Measurements from ENCODE around the gene CD1C. TPM values are rescaled to one million over a fixed set of nuclear protein-coding genes. Genes with fewer than 3 reads are reported as not detected.

Gene CD1C
- total and polyA plus RNA-seq, 4 donors: 0.24 to 0.89 (median 0.29) TPM

DNA sequence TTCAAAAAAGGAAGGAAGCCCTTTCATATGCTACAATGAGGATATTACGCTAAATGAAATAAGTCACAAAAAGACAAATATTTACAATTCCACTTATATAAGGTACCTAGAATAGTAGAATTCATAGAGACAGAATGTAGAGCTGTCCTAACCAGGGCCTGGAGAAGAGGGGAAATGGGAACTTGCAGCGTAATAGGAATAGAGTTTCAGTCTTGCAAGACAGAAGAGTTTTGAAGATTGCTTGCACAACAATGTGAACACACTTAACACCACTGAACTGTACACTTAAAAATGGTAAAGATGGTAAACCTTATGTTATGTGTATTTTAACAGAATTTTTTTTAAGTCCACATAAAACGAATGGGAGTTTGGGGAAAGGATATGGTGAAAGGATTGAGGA is 38.7 kb downstream of the CD1C start (continued):
- TF ChIP-seq, protein P1, sequence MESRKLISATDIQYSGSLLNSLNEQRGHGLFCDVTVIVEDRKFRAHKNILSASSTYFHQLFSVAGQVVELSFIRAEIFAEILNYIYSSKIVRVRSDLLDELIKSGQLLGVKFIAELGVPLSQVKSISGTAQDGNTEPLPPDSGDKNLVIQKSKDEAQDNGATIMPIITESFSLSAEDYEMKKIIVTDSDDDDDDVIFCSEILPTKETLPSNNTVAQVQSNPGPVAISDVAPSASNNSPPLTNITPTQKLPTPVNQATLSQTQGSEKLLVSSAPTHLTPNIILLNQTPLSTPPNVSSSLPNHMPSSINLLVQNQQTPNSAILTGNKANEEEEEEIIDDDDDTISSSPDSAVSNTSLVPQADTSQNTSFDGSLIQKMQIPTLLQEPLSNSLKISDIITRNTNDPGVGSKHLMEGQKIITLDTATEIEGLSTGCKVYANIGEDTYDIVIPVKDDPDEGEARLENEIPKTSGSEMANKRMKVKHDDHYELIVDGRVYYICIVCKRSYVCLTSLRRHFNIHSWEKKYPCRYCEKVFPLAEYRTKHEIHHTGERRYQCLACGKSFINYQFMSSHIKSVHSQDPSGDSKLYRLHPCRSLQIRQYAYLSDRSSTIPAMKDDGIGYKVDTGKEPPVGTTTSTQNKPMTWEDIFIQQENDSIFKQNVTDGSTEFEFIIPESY (IDR thresholded peaks at IDR 0.05): no peak
- TF ChIP-seq FOXA2 (IDR thresholded peaks at IDR 0.05) (no peak), SP1 (IDR thresholded peaks at IDR 0.05) (no peak), EGR1 (IDR thresholded peaks at IDR 0.05; ENCODE audit: low read depth in 2 of 2) (no peak), TAF1 (conservative IDR thresholded peaks at IDR 0.05) (no peak), NR2F2 (IDR thresholded peaks at IDR 0.05) (no peak), HNF4G (IDR thresholded peaks at IDR 0.05) (no peak)

DNA sequence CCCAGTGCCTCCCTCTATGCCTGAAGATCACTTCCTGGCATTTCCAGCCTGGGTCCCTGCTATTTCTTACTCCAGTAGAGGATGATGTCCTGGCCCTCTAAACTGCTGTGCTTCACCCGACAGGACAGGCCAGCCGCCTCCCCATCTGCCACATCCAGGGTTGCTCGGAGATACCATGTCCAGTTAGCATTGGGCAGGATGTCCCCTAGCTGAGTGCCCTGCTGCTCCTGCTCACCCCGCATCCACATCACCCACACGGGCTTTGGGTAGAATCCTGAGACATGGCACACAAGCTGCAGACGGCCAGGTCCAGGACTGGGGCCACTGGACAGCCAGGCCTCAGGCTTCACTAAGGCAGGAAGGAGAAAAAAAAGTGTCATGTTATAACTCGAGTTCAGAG is 39.6 kb downstream of the CD1C start:
- H3K9ac ChIP-seq (ENCODE audit: low read depth in 1 of 2, low read length in 2 of 2): no peak overlapping the region
- no peaks in the 10 kb centered on the region for H3K36me3 ChIP-seq (ENCODE audit: control insufficient read depth in 4 of 4, insufficient read depth in 3 of 4, low read depth in 1 of 4, low read length in 3 of 4)
- no peak overlapping the region for H3K4me3 ChIP-seq (ENCODE audit: low read depth in 1 of 3, low read length in 3 of 3)
- DNase-seq (ENCODE audit: low spot score): no peak
- H3K27ac ChIP-seq (ENCODE audit: low read depth in 1 of 2, low read length in 2 of 2): no peak overlapping the region
- H3K9me3 ChIP-seq (ENCODE audit: control insufficient read depth in 4 of 4, low read length in 3 of 4): no peaks in the 10 kb centered on the region
- H3K27me3 ChIP-seq (ENCODE audit: control insufficient read depth in 4 of 4, insufficient read depth in 4 of 4, low read length in 3 of 4): peaks cover 0 to under 1% (median 0%) of the 10 kb centered on the region in 4 donors
- 79% methylated on average over 7 of the region's 7 CpGs for WGBS
- H3K4me1 ChIP-seq (ENCODE audit: control insufficient read depth in 4 of 4, insufficient read depth in 4 of 4, low read length in 3 of 4): no peaks in the 10 kb centered on the region
- TF ChIP-seq TAF1 (conservative IDR thresholded peaks at IDR 0.05) (no peak), RAD21 (IDR thresholded peaks at IDR 0.05) (no peak), FOXA1 (IDR thresholded peaks at IDR 0.05) (no peak), HNF4G (IDR thresholded peaks at IDR 0.05) (no peak)
- TF ChIP-seq, protein P2, sequence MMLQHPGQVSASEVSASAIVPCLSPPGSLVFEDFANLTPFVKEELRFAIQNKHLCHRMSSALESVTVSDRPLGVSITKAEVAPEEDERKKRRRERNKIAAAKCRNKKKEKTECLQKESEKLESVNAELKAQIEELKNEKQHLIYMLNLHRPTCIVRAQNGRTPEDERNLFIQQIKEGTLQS (IDR thresholded peaks at IDR 0.05): no peak
- TF ChIP-seq, protein P3, sequence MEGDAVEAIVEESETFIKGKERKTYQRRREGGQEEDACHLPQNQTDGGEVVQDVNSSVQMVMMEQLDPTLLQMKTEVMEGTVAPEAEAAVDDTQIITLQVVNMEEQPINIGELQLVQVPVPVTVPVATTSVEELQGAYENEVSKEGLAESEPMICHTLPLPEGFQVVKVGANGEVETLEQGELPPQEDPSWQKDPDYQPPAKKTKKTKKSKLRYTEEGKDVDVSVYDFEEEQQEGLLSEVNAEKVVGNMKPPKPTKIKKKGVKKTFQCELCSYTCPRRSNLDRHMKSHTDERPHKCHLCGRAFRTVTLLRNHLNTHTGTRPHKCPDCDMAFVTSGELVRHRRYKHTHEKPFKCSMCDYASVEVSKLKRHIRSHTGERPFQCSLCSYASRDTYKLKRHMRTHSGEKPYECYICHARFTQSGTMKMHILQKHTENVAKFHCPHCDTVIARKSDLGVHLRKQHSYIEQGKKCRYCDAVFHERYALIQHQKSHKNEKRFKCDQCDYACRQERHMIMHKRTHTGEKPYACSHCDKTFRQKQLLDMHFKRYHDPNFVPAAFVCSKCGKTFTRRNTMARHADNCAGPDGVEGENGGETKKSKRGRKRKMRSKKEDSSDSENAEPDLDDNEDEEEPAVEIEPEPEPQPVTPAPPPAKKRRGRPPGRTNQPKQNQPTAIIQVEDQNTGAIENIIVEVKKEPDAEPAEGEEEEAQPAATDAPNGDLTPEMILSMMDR (IDR thresholded peaks at IDR 0.05; ENCODE audit: low read depth, low read length, missing input control): no peak

DNA sequence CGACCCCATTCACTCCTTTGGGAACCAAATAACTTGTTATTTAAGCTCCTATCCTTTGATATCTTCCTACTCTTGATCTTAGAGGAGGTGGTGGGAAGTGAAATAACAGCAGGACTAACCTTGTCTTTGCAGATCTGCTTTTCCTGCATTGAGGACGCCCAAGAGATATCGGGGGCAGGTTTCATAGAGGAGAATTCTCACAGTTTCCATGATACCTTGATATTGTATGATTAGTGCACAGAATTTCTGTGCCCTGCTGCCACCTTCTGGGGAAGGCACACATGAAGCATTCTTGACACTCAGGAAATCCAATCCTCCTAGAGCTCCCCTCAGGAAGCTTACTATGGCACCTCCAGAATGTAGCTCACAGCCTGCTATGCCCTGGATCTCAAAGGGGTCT is 40.0 kb downstream of the CD1C start:
- no peak for DNase-seq (ENCODE audit: low spot score)
- WGBS: 68% methylated on average over 3 of the region's 3 CpGs

More for the DNA sequence above, 40.0 kb downstream of the CD1C start:
- Histone ChIP-seq H3K9ac (ENCODE audit: low read depth in 1 of 2, low read length in 2 of 2) (no peak overlapping the region), H3K9me3 (ENCODE audit: control insufficient read depth in 4 of 4, low read length in 3 of 4) (no peaks in the 10 kb centered on the region), H3K27ac (ENCODE audit: low read depth in 1 of 2, low read length in 2 of 2) (no peak overlapping the region), H3K36me3 (ENCODE audit: control insufficient read depth in 4 of 4, insufficient read depth in 3 of 4, low read depth in 1 of 4, low read length in 3 of 4) (no peaks in the 10 kb centered on the region), H3K4me3 (ENCODE audit: low read depth in 1 of 3, low read length in 3 of 3) (no peak overlapping the region), H3K4me1 (ENCODE audit: control insufficient read depth in 4 of 4, insufficient read depth in 4 of 4, low read length in 3 of 4) (no peaks in the 10 kb centered on the region), H3K27me3 (ENCODE audit: control insufficient read depth in 4 of 4, insufficient read depth in 4 of 4, low read length in 3 of 4) (no peaks in the 10 kb centered on the region)
- TF ChIP-seq, protein P3 (IDR thresholded peaks at IDR 0.05; ENCODE audit: low read depth, low read length, missing input control): peak; percentile 10
- TF ChIP-seq RAD21 (IDR thresholded peaks at IDR 0.05): peak; percentile 30
- no peak for TF ChIP-seq HNF4G (IDR thresholded peaks at IDR 0.05)

Data from liver (tissue), 9 donors.